ENCODE data around the gene TXNRD2.

The TXNRD2 gene

GRCh38 chr22:19848298-19849224 lies 93.1 kb downstream of the TXNRD2 start:
- H3K9me3 Mint-ChIP-seq = no peaks in the 10 kb centered on the region
- no peaks in the 10 kb centered on the region for H3K27me3 Mint-ChIP-seq
- H3K4me1 Mint-ChIP-seq (ENCODE audit: low read depth in 2 of 2) = peaks cover 29 to 38% of the 10 kb centered on the region in 2 donors
- no peak overlapping the region for H3K27ac Mint-ChIP-seq
- no peak for DNase-seq
- no peak overlapping the region for H3K4me3 Mint-ChIP-seq
- peaks cover 17% of the 10 kb centered on the region for H3K36me3 Mint-ChIP-seq (ENCODE audit: insufficient read depth)
- no peak for ATAC-seq (replicated peaks)

DNA sequence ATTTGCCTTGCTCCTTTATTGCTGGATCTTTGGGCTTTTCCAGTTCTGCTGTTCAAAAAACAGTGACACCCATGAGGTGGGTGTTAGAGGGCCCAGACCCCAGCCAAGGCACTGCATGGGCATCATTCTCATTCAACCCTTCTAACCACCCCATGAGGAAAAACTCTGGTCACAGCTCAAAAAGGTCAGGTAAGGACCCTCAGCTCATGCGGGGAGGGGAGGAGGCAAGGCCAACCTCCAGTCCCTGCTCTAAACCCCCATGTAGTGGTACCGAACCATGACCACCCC lies 94.3 kb downstream of the TXNRD2 start:
- Mint-ChIP-seq H3K27ac (no peak overlapping the region), H3K4me1 (ENCODE audit: low read depth in 2 of 2) (peaks cover 16 to 26% of the 10 kb centered on the region in 2 donors), H3K9me3 (no peaks in the 10 kb centered on the region), H3K4me3 (no peak overlapping the region), H3K27me3 (no peaks in the 10 kb centered on the region), H3K36me3 (ENCODE audit: insufficient read depth) (peaks cover 15% of the 10 kb centered on the region)
- no peak for DNase-seq
- ATAC-seq (replicated peaks) = no peak

GRCh38 chr22:19846620-19847344 lies 94.8 kb downstream of the TXNRD2 start:
- DNase-seq (no peak), ATAC-seq (replicated peaks) (no peak)
- peaks cover 15% of the 10 kb centered on the region for H3K36me3 Mint-ChIP-seq (ENCODE audit: insufficient read depth)
- H3K27me3 Mint-ChIP-seq = no peaks in the 10 kb centered on the region
- H3K27ac Mint-ChIP-seq = no peak overlapping the region
- H3K9me3 Mint-ChIP-seq = no peaks in the 10 kb centered on the region
- no peak overlapping the region for H3K4me3 Mint-ChIP-seq
- peaks cover 12 to 22% of the 10 kb centered on the region in 2 donors for H3K4me1 Mint-ChIP-seq (ENCODE audit: low read depth in 2 of 2)

DNA sequence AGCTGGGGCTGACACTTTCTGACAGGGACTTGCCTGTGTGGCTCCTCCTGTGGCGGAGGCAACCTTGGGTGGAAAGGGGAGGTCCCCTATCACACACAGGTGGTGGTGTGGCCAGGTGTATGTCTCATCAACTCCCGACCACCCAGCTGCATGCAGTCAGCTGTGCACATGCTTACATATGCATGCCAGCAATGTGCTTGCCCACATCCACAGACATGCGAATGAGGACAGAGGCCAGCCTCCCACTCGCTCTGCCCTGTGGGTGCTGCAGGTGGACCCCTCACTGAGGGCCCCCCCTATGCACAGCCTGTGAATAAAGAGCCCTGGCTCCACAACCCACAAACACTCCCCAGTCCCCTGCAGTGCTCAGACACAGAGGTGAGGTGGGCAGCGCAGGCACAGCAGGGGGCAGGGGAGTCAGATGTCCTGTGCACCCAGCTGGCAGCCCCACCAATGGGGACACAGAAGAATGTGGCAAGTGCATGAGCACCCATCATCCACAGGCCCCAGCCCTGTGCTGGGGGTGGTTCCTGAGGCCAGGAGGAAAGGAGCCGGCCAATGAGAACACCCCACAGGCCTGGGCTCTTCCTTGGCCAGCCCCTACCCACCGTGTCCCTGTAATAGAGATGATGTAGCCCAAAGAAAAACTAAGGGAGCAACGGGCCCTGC lies 96.4 kb downstream of the TXNRD2 start:
- H3K36me3 Mint-ChIP-seq (ENCODE audit: insufficient read depth) = peaks cover 10% of the 10 kb centered on the region
- H3K4me3 Mint-ChIP-seq = peak overlapping the region in 1 of 2 donors; percentile 61
- H3K4me1 Mint-ChIP-seq (ENCODE audit: low read depth in 2 of 2) = peaks cover 6 to 22% of the 10 kb centered on the region in 2 donors
- peak overlapping the region; percentile 12 to 41 for H3K27ac Mint-ChIP-seq
- ATAC-seq (replicated peaks) (peak; percentile 14), DNase-seq (no peak)
- no peaks in the 10 kb centered on the region for H3K27me3 Mint-ChIP-seq
- no peaks in the 10 kb centered on the region for H3K9me3 Mint-ChIP-seq

GRCh38 chr22:19844377-19845053 lies 97.1 kb downstream of the TXNRD2 start:
- Mint-ChIP-seq H3K27ac (peak overlapping the region; percentile 25 to 69), H3K9me3 (no peaks in the 10 kb centered on the region), H3K4me1 (ENCODE audit: low read depth in 2 of 2) (peaks cover 3 to 20% of the 10 kb centered on the region in 2 donors), H3K4me3 (peak overlapping the region in 1 of 2 donors; percentile 61), H3K27me3 (no peaks in the 10 kb centered on the region), H3K36me3 (ENCODE audit: insufficient read depth) (peaks cover 10% of the 10 kb centered on the region)
- ATAC-seq (replicated peaks) (peak; percentile 56), DNase-seq (no peak)

GRCh38 chr22:19843857-19844376 lies 97.7 kb downstream of the TXNRD2 start:
- peak overlapping the region in 1 of 2 donors; percentile 61 for H3K4me3 Mint-ChIP-seq
- peak overlapping the region; percentile 25 to 69 for H3K27ac Mint-ChIP-seq
- ATAC-seq (replicated peaks) = no peak

DNA sequence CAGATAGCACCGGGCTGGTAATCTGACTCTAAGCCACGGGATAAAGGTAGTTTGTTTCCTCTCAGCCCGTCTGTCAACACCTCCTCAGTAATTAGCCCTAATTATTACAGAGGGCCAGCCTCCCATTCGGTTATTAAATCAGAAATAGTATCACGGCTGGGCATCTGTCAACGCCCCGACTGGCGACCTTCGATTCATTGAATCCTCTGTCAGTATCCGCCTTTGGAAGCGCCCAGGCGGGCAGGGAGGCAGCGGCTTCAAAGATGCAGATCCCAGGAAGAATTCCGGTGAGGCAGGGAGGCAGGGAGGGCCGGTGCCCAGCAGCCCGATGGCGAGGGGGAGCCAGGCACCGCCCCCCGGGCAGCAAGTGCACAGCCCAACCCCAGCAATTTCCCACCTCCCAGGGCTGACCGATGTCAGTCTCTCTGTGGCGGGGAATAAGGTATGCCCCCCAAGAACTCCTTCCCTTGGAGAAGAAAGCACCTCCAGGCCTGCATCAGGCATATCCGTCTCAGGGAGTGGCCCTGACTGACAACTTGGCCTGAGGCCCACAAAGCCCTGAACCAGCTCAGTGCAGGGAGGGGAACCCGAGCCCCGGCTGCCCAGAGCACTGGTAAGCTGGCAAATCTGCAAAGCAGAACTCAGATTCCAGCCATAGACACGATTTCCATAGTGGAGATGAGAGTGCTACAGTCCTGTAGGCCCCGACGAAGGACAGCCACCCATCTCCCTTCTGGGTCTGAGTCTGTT lies 98.3 kb downstream of the TXNRD2 start:
- H3K36me3 Mint-ChIP-seq (ENCODE audit: insufficient read depth) = peaks cover 6% of the 10 kb centered on the region
- ATAC-seq (replicated peaks) (no peak), DNase-seq (no peak)
- H3K9me3 Mint-ChIP-seq = no peaks in the 10 kb centered on the region
- H3K4me3 Mint-ChIP-seq = no peak overlapping the region
- no peaks in the 10 kb centered on the region for H3K27me3 Mint-ChIP-seq
- H3K27ac Mint-ChIP-seq = no peak overlapping the region
- peaks cover 3 to 17% of the 10 kb centered on the region in 2 donors for H3K4me1 Mint-ChIP-seq (ENCODE audit: low read depth in 2 of 2)

More at GRCh38 chr22:19843857-19844376, 97.7 kb downstream of the TXNRD2 start:
- H3K36me3 Mint-ChIP-seq (ENCODE audit: insufficient read depth) = peaks cover 6% of the 10 kb centered on the region
- H3K27me3 Mint-ChIP-seq = no peaks in the 10 kb centered on the region
- no peaks in the 10 kb centered on the region for H3K9me3 Mint-ChIP-seq
- H3K4me1 Mint-ChIP-seq (ENCODE audit: low read depth in 2 of 2) = peaks cover 3 to 20% of the 10 kb centered on the region in 2 donors
- DNase-seq = no peak

DNA sequence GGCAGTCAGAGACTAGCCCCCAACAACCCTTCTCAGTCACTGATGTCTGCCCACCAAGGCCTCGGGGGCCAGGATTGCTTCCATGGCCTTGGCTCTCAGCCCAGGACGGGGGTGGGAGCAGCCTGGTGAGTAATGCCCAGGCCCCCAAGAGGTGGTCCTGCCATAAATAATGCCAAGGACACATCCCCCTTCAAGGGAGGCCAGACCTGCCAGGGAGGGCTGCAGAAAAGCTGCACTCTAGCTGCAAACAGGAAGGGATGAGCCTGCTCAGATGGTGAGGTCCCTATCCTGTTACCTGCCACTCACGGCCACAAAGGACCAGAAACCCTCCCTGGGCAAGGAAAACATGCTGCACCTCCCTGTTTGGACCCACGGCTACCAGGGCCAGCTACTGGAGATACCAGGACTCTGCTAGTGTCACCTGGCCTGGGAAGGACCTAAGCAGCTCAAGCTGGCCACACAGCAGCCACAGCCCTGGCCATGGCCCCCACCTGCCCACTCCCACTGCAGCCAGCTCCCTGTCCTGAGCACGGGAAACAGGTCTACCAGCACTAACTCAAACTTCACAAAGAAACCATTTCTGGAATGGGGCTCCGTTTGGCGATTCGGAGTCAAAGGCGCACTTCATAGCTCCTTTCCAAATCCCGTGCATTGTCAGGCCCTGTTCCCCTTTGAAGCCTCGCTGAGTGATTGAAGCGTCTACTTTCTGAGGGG lies 99.1 kb downstream of the TXNRD2 start:
- no peaks in the 10 kb centered on the region for H3K27me3 Mint-ChIP-seq
- H3K4me3 Mint-ChIP-seq = no peak overlapping the region
- H3K4me1 Mint-ChIP-seq (ENCODE audit: low read depth in 2 of 2) = peaks cover 0 to 17% of the 10 kb centered on the region in 2 donors
- peaks cover 6% of the 10 kb centered on the region for H3K36me3 Mint-ChIP-seq (ENCODE audit: insufficient read depth)
- ATAC-seq (replicated peaks) (no peak), DNase-seq (no peak)
- H3K9me3 Mint-ChIP-seq = no peaks in the 10 kb centered on the region
- H3K27ac Mint-ChIP-seq = peak overlapping the region in 1 of 2 donors; percentile 49

- Mint-ChIP-seq H3K4me3 (no peak overlapping the region), H3K4me1 (ENCODE audit: low read depth in 2 of 2) (peaks cover 0 to 16% of the 10 kb centered on the region in 2 donors), H3K27ac (peak overlapping the region; percentile 9 to 62), H3K36me3 (ENCODE audit: insufficient read depth) (peaks cover 3% of the 10 kb centered on the region), H3K27me3 (no peaks in the 10 kb centered on the region), H3K9me3 (no peaks in the 10 kb centered on the region)
- ATAC-seq (replicated peaks) (no peak), DNase-seq (no peak)
Measured at GRCh38 chr22:19841641-19842392, 99.8 kb downstream of the TXNRD2 start.

GRCh38 chr22:19840955-19841640 lies 100.5 kb downstream of the TXNRD2 start:
- no peak for ATAC-seq (replicated peaks)
- H3K4me1 Mint-ChIP-seq (ENCODE audit: low read depth in 2 of 2) = peaks cover 0 to 16% of the 10 kb centered on the region in 2 donors
- H3K36me3 Mint-ChIP-seq (ENCODE audit: insufficient read depth) = no peaks in the 10 kb centered on the region
- H3K27ac Mint-ChIP-seq = peak overlapping the region; percentile 9 to 62
- H3K4me3 Mint-ChIP-seq = no peak overlapping the region
- no peak for DNase-seq
- no peaks in the 10 kb centered on the region for H3K9me3 Mint-ChIP-seq
- no peaks in the 10 kb centered on the region for H3K27me3 Mint-ChIP-seq

DNA sequence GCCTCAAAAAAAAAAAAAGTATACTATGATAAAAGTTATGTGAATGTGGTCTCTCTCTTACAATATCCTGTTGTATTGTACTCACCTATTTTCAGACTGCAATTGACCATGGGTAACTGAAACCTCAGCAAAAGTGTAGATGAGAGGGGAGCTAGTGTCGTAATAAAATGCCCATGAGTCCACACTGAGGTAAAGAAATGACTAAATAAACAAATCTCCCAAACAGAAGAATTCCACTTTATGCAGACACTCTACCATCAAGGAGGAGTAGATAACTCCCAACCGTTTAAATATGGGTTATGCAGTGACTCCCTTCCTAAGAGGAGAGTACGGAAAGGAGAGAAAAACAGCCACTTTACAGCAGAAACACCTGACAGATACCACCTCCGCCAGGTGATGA lies 101.6 kb downstream of the TXNRD2 start:
- Mint-ChIP-seq H3K36me3 (ENCODE audit: insufficient read depth) (no peaks in the 10 kb centered on the region), H3K4me3 (no peak overlapping the region), H3K27ac (no peak overlapping the region), H3K9me3 (no peaks in the 10 kb centered on the region), H3K4me1 (ENCODE audit: low read depth in 2 of 2) (peaks cover 0 to 13% of the 10 kb centered on the region in 2 donors), H3K27me3 (no peaks in the 10 kb centered on the region)
- ATAC-seq (replicated peaks) = no peak
- DNase-seq = no peak

Measured in effector memory CD8-positive, alpha-beta T cell (primary cell).